ENCODE results near the gene ZNF750. TPM values are rescaled to one million over a fixed set of nuclear protein-coding genes. Genes with fewer than 3 reads are reported as not detected.

Gene ZNF750
- total and polyA plus RNA-seq, 2 of the 13 experiments (the other 11 are each of a cell fraction or from before 2014, with no cell fraction given) = not detected

GRCh38 chr17:82876602-82877379, 37.0 kb upstream of the ZNF750 start (continued):
- no peak for TF ChIP-seq NR3C1 (CRISPR knock-in tag; IDR thresholded peaks at IDR 0.05)
- TF ChIP-seq RELA (CRISPR knock-in tag; IDR thresholded peaks at IDR 0.05) = no peak
- TF ChIP-seq ARID5B (CRISPR knock-in tag; IDR thresholded peaks at IDR 0.05) = no peak
- no peak for TF ChIP-seq MTA1 (CRISPR knock-in tag; IDR thresholded peaks at IDR 0.05; ENCODE audit: borderline replicate concordance)
- TF ChIP-seq SMAD1 (CRISPR knock-in tag; IDR thresholded peaks at IDR 0.05; ENCODE audit: borderline replicate concordance, low read depth) = no peak
- TF ChIP-seq CCAR2 (optimal IDR thresholded peaks at IDR 0.05; ENCODE audit: low read depth, low read length) = no peak
- TF ChIP-seq SKIL (CRISPR knock-in tag; IDR thresholded peaks at IDR 0.05; ENCODE audit: borderline replicate concordance) = no peak
